KOPT-K1 (cell line): Measurements from ENCODE around the gene FGF22.
"Not testable (repeated sequence)": the region's sequence is repeated elsewhere in the genome, so short reads cannot be mapped to it uniquely, and the experiment has no call there.

Experiments
- H3K27ac ChIP-seq: fragments of 200-600 bp; sonication (generic); 2 replicates; pipeline ENCODE4 v1.5.1; 2016; ENCODE audit warnings: antibody characterized with exemption, mild to moderate bottlenecking, low read depth, low read length; ENCODE audit not compliant: poor library complexity, severe bottlenecking
- H3K36me3 ChIP-seq: fragments of 200-600 bp; sonication (generic); 2 replicates; pipeline ENCODE4 v1.5.1; 2017; ENCODE audit warnings: antibody characterized with exemption, mild to moderate bottlenecking, low read length, moderate library complexity; ENCODE audit not compliant: insufficient read depth
- H3K9me3 ChIP-seq: fragments of 200-600 bp; sonication (generic); 2 replicates; pipeline ENCODE4 v1.5.1; 2017; ENCODE audit warnings: antibody characterized with exemption, low read length, mild to moderate bottlenecking; ENCODE audit not compliant: insufficient read depth, poor library complexity, severe bottlenecking

FGF22 gene

DNA sequence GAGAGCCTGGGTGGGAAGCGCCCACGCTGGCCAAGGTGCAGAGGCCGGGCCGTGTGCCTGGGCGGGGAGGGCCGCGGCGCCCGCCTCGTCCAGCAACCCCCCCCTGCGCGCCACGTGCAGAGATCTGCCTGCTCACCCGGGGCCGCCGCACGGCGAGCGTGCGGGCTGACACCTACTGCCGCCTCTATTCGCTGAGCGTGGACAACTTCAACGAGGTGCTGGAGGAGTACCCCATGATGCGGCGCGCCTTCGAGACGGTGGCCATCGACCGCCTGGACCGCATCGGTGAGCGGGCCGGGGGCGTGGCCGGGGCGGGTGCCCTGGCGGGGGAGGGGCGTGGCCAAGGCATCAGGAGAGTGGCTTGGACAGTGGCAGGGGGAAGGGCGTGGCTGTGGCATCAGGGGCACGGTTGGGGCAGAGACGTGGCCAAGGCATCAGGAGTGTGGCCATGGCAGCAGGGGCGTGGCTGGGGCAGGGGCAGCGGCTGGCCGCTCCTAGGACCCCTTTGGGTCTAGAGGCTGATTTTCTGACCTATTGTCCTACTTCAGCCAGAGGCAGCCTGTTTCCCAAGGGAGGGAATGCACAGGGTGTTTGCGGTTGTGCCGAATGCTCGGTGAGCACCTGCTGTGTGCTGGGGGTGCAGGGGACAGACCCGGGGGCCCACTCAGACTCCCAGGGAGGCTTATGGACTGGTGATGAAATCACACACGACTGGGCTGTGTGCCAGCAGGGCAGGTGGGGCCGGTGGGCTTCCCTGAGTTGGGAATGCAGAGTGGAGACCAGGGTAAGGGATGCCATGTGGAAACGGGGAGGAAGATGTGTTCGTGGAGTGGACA is 25.7 kb upstream of the FGF22 start:
- Histone ChIP-seq H3K36me3 (peaks cover 34% of the 10 kb centered on the region), H3K27ac (no peak overlapping the region), H3K9me3 (no peaks in the 10 kb centered on the region)

DNA sequence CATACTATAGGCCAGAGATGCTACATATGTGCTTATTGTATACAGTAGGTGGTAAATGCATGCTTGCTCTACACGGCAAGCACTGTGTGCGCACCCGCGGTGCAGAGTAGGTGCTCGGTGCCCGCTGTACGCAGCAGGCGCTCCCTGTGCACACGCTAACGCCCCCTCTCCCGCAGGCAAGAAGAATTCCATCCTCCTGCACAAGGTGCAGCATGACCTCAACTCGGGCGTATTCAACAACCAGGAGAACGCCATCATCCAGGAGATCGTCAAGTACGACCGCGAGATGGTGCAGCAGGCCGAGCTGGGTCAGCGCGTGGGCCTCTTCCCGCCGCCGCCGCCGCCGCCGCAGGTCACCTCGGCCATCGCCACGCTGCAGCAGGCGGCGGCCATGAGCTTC is 24.1 kb upstream of the FGF22 start:
- no peaks in the 10 kb centered on the region for H3K9me3 ChIP-seq
- H3K36me3 ChIP-seq, result peaks cover 51% of the 10 kb centered on the region

DNA sequence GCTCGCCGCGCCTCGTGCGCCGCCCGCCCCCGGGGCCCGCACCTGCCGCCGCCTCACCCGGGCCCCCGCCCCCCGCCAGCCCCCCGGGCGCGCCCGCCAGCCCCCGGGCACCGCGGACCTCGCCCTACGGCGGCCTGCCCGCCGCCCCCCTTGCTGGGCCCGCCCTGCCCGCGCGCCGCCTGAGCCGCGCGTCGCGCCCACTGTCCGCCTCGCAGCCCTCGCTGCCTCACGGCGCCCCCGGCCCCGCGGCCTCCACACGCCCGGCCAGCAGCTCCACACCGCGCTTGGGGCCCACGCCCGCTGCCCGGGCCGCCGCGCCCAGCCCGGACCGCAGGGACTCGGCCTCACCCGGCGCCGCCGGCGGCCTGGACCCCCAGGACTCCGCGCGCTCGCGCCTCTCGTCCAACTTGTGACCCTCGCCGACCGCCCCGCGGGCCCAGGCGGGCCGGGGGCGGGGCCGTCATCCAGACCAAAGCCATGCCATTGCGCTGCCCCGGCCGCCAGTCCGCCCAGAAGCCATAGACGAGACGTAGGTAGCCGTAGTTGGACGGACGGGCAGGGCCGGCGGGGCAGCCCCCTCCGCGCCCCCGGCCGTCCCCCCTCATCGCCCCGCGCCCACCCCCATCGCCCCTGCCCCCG is 23.5 kb upstream of the FGF22 start:
- H3K9me3 ChIP-seq, result no peaks in the 10 kb centered on the region
- H3K36me3 ChIP-seq, result peaks cover 54% of the 10 kb centered on the region
- no peak overlapping the region for H3K27ac ChIP-seq

More for the DNA sequence above, 24.1 kb upstream of the FGF22 start:
- H3K27ac ChIP-seq, result no peak overlapping the region

DNA sequence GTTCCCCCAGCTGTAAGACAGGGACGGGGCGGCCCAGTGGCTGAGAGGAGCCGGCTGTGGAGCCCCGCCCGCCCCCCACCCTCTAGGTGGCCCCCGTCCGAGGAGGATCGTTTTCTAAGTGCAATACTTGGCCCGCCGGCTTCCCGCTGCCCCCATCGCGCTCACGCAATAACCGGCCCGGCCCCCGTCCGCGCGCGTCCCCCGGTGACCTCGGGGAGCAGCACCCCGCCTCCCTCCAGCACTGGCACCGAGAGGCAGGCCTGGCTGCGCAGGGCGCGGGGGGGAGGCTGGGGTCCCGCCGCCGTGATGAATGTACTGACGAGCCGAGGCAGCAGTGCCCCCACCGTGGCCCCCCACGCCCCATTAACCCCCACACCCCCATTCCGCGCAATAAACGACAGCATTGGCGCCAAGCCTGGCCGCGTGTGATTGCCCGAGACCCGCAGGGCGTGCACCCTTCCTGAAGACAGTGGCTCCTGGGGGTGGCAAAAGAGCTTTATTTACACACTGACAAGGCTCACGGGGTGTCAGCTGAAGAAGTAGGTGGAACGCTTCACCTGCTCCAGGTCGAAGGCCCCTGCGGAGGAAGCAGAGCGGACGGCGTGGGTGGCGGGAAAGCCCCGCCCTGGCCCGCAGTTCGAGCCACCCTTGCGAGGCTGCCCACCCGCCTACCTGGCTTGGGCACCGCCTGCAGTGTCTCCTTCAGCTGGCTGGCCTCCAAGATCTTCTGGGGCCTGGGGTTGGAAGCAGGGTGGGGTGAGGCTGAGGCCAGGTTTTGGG is 22.7 kb upstream of the FGF22 start:
- Histone ChIP-seq H3K36me3 (peaks cover 62% of the 10 kb centered on the region), H3K9me3 (no peaks in the 10 kb centered on the region), H3K27ac (no peak overlapping the region)

DNA sequence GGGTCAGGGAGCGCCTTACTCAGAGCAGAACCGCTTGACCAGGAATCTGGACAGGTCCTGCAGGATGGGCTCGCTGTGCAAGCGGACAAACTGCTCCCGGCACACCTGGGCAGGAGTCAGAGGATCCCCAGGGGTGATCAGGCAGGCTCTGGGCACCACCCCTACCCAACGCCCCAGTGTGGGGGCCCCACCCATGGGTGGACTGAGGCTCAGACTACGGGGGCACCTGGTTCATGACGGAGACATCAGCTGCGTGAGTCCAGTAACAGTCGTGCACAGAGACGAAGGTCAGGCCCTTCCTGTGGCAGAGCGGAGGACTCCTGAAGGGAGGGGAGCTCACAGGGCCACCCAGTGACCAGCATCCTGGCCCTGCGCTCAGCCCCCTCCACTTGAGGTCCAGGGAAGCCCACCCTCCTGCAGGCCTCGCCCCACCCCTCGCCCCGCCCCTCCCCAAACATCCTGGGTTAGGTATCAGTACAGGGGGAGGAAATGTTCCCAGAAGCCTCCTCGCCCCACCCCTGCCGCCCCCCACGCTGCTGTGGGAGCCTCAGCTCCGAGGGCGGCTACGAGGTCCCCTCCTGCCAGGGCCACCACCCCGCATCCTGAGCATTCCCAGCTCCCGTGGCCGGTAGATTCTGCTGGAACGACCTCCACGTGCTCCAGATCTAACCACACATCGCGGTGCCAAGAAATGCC is 22.0 kb upstream of the FGF22 start:
- Histone ChIP-seq H3K36me3 (peaks cover 64% of the 10 kb centered on the region), H3K27ac (no peak overlapping the region), H3K9me3 (no peaks in the 10 kb centered on the region)

DNA sequence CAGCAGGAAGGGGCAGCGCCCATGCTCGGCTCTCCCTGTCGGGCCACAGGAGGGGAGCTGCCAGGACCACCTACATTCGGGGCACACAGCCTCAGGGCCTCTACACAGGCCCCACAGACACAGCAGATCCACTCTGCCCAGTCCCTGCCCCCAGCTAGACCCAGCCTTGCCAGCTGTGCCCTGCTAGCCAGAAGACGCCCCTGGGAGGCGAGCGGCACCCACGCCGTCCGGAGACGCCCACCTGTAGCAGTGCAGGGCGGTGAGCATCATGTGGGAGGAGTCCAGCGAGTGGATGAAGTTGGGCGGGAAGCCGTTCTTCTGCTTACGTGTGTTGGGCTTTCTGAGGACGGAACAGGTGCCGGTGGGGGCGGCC is 21.4 kb upstream of the FGF22 start:
- Histone ChIP-seq H3K36me3 (peaks cover 65% of the 10 kb centered on the region), H3K9me3 (no peaks in the 10 kb centered on the region), H3K27ac (no peak overlapping the region)

DNA sequence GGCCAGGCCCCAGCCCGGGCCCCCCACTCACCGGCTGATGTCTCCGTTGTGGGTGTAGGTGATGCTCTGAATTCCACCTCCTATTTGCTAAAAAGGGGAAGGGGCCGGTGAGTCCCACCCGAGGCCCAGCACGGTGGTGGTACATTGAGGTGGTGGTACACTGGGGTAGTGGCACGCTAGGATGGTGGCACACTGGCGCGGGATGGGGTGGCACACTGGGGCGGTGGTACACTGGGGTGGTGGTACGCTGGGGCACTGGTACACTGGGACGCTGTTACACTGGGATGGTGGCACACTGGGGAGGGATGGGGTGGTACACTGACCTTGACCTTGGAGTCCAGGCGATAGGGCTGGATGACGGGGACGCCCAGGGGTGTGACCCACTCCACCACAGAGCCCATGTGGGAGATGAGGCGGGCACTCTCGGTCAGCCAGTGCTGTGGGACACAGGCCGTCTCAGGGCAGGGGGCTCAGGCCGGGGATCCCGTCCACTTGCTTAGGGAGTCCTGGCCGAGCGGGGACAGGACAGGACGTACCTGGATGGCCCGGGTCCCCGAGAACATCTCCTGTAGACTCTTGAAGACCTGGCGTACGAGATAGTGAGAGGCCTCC is 20.9 kb upstream of the FGF22 start:
- Histone ChIP-seq H3K27ac (no peak overlapping the region), H3K36me3 (peaks cover 71% of the 10 kb centered on the region), H3K9me3 (no peaks in the 10 kb centered on the region)

DNA sequence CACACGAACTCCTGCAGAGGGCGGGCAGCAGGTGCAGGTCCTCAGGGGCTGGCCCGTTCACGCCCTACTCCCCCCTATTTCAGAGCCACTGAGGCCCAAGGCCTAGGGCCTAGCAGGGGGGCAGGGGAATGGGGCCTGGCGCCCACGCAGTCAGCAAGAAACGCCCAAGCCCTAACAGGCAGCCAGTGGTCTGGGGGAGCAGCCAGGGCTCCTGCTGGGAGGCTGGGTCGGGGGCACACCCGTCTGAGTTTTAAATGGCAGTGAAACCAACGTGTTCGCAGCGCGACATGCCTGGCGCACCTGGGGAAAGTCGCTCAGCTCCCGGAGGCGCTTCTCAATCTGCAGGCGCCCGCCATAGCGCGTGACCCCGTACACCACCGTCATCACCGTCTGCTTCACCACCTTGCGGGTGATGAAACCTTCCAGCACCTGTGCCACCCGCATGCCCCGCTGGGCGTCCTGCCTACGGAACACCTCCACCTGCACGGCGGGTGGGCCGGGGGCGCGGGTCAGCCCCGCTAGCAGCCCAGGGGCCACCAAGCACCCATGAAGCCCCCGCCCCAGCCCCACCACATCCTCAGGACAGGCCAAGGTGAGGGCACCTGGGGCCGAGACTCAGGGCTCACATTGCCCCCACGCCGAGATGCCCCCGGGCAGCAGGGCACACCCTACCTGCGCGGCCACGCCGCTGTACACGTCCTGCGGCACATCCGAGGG is 20.2 kb upstream of the FGF22 start:
- H3K27ac ChIP-seq, result no peak overlapping the region
- H3K9me3 ChIP-seq, result no peaks in the 10 kb centered on the region
- H3K36me3 ChIP-seq, result peaks cover 72% of the 10 kb centered on the region

DNA sequence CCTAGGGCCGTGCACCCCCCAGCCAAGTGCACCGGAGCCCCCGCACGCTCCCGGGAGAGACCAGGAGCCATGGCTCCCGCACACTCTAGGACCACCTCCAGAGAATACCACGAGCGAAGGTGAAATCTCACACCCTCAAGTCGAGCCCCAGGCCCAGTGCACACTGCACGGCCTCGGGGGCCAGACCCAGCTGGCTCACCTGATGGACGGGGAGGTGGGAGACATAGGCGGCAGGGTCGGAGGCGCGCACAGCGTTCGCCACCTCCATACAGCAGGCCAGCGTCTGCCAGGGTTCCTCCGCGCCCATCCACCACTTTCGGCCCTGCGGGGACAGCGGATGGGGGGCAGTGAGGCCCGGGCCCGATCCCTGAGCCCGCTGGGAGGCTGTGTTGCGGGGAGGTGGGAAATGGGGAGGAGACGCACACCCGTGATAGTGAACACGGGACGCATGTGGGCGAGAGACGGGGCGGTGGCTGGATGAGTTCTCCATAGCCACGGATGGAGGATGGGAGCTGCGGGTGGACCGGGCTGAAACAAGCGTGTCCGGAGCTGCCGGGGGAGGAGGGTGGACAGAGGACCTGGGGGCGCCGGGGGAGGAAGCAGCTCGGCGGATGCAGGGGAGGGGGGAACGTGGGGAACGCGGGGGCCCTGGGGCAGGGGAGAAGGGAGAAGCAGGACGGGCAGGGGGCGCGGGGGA is 19.4 kb upstream of the FGF22 start:
- peaks cover 73% of the 10 kb centered on the region for H3K36me3 ChIP-seq
- H3K9me3 ChIP-seq, result no peaks in the 10 kb centered on the region
- H3K27ac ChIP-seq, result no peak overlapping the region

DNA sequence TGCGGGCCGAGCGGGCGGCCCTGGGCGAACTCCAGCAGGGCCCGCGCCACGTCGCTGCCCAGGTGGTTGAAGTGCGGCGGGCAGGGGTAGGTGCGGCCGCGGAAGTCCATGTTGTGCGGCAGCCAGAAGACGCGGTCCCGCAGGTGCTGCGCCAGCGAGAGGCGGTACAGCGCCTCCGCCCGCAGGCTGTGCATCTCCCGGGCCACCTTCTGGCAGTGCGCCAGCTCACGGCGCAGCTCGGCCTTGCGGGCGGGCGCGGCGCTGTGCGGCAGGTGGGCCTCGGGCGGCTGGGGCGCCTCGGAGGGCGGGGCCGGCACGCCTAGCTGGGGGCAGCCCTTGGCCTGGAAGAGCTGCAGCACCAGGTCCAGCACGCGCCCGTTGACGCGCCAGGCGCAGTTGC is 18.5 kb upstream of the FGF22 start:
- H3K9me3 ChIP-seq, H3K27ac ChIP-seq: not testable (repeated sequence)
- H3K36me3 ChIP-seq, result peaks cover 78% of the 10 kb centered on the region

DNA sequence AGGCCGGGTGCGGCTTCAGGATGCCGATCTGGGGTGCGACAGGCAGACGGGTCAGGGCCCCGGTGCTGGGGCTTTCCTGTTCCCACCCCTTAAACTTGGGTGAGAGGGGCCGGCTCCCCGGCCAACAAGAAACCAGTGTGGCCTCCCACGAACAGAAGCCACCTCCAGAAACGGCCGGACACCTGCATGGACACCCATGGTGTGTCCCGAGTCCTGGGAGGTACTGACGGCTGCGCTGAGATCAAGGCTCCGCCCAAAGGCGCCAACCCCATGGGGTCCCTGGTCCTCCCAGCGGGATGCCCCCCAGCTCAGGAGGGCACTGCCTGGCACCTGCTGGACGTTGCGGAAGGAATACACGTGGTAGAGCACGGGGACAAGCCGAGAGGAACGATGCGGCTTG is 17.9 kb upstream of the FGF22 start:
- peaks cover 78% of the 10 kb centered on the region for H3K36me3 ChIP-seq
- no peak overlapping the region for H3K27ac ChIP-seq
- no peaks in the 10 kb centered on the region for H3K9me3 ChIP-seq

DNA sequence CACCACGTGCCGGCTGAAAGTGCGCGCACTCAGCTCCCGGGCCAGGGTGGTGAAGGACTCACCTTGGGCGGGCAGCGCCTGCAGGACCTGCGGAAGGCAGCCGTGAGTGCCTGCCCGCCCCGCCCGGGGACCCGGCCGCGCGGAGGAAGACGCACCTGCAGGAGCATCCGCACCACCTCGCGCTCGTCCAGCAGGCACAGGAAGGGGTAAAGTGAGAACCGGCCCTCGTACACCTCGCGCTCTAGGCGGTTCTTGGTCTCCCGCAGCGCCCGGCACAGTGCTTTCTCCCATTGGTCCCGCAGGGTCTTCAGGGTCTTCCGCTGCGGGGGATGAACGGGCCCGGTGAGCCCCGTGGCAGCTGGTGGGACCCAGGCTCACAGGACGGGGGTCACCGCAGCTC is 17.0 kb upstream of the FGF22 start:
- H3K27ac ChIP-seq, result no peak overlapping the region
- peaks cover 87% of the 10 kb centered on the region for H3K36me3 ChIP-seq
- H3K9me3 ChIP-seq, result no peaks in the 10 kb centered on the region

DNA sequence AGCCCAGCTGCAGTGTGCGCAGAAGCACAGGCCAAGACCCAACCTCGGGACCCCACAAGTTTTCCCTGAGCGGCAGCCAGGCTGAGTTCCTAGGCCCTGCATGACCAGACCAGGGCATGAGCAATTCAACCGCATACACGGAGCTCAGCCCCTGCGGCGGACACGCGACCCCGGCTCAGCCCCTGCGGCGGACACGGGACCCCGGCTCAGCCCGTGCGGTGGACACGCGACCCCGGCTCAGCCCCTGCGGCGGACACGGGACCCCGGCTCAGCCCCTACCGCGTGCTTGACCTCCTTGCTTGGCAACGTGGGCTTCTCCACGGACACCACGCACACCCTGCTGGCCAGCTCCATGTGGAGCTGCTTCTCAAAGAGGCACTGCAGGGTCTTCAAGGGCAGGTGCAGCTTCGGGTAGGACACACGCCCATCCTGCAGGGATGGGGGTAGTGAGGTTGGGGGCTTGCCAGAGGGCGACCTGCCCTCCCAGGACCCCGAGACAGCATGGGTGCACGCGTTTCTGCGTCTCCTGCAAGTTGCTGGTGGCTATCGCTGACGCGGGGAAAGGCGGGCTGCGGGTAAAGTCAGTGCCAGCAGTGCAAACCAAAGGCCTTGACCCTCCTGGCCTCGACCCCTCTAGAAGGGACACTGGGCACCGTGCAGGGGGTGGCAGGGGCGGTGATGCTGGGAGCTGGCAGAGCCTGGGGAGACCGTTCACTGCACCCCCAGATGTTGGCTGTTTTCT is 16.3 kb upstream of the FGF22 start:
- Histone ChIP-seq H3K36me3 (peaks cover 88% of the 10 kb centered on the region), H3K27ac (no peak overlapping the region), H3K9me3 (no peaks in the 10 kb centered on the region)
